Endodermal cell (in vitro differentiated cells): ENCODE data around the gene CTTN. TPM values are rescaled to one million over a fixed set of nuclear protein-coding genes. Genes with fewer than 3 reads are reported as not detected.
A peak's percentile ranks its signal among the peaks of the same experiment; 100 is the strongest.

Experiments
- DNase-seq: peaks from one replicate; pipeline ENCODE4 v3.0.0-alpha.2; 2017
- H3K27ac ChIP-seq: 2 replicates; pipeline ENCODE4 v1.5.1; 2013; ENCODE audit warnings: mild to moderate bottlenecking, low read depth, low read length, moderate library complexity
- H3K27me3 ChIP-seq: 2 replicates; pipeline ENCODE4 v1.6.1; 2013; ENCODE audit warnings: mild to moderate bottlenecking, low read length, moderate library complexity; ENCODE audit not compliant: insufficient read depth, control insufficient read depth, poor library complexity, severe bottlenecking
- H3K36me3 ChIP-seq: 2 replicates; pipeline ENCODE4 v1.7.0; 2013; ENCODE audit warnings: mild to moderate bottlenecking, low read length, moderate library complexity; ENCODE audit not compliant: control insufficient read depth, insufficient read depth
- H3K4me1 ChIP-seq: one replicate; pipeline ENCODE4 v1.7.0; 2013; ENCODE audit warnings: low read length; ENCODE audit not compliant: control insufficient read depth, insufficient read depth
- H3K4me3 ChIP-seq: 2 replicates; pipeline ENCODE4 v1.5.1; 2013; ENCODE audit warnings: mild to moderate bottlenecking, low read length, moderate library complexity
- H3K9ac ChIP-seq: 2 replicates; pipeline ENCODE4 v1.6.1; 2013; ENCODE audit warnings: mild to moderate bottlenecking, low read length, moderate library complexity; ENCODE audit not compliant: poor library complexity, severe bottlenecking; ENCODE audit errors: extremely low read depth
- H3K9me3 ChIP-seq: 2 replicates; pipeline ENCODE4 v1.6.1; 2013; ENCODE audit warnings: mild to moderate bottlenecking, low read length, moderate library complexity; ENCODE audit not compliant: control insufficient read depth
- H3K27ac Mint-ChIP-seq: 2 replicates; pipeline ENCODE4 v1.8.0; 2020; ENCODE audit warnings: mixed read lengths
- H3K27me3 Mint-ChIP-seq: 2 replicates; pipeline ENCODE4 v1.8.0; 2021; ENCODE audit warnings: mild to moderate bottlenecking, mixed read lengths; ENCODE audit not compliant: insufficient read depth
- H3K36me3 Mint-ChIP-seq: 2 replicates; pipeline ENCODE4 v1.8.0; 2020; ENCODE audit warnings: low read depth, mixed read lengths
- H3K4me1 Mint-ChIP-seq: 2 replicates; pipeline ENCODE4 v1.8.0; 2020; ENCODE audit warnings: mixed read lengths
- H3K4me3 Mint-ChIP-seq: 2 replicates; pipeline ENCODE4 v1.8.0; 2020; ENCODE audit warnings: mild to moderate bottlenecking, moderate library complexity, mixed read lengths
- H3K9me3 Mint-ChIP-seq: 2 replicates; pipeline ENCODE4 v1.8.0; 2020; ENCODE audit warnings: mild to moderate bottlenecking, mixed read lengths
- WGBS, 2 experiments: methylation state at CpG; one replicate each; pipeline versions ENCODE4 v1.1.5 to v1.1.7; 2013; ENCODE audit warnings: missing lambda C conversion rate in 2 of 2, mixed read lengths in 1 of 2; ENCODE audit not compliant: insufficient coverage in 1 of 2, insufficient read length in 1 of 2; 5-methylcytosine and 5-hydroxymethylcytosine counted together
- total RNA-seq, 2 donors: library from RNA; stranded (reverse); fragmentation: NEBNext Ultra II Directional in 1 of 2; extraction: Animal tissue kit (Norgen Biotek cat#: 25700) in 1 of 2; gene quantifications; 2 replicates in 1 of 2; 3 replicates in 1 of 2; pipeline ENCODE4 v1.2.1, GENCODE V29; 2021
- TF ChIP-seq, protein P1 (sequence below): fragments of 200-600 bp; sonication (generic); conservative IDR thresholded peaks from 2 replicates; pipeline ENCODE4 v1.5.0; 2021; ENCODE audit warnings: antibody characterized with exemption, mild to moderate bottlenecking

CTTN gene
- total RNA-seq, 2 donors from 2014 or later = 282 to 283 TPM

GRCh38 chr11:70415642-70416395 lies 17.5 kb downstream of the CTTN start:
- 94 to 98% methylated on average over 15 to 25 of the region's 25 CpGs for WGBS, 2 experiments

DNA sequence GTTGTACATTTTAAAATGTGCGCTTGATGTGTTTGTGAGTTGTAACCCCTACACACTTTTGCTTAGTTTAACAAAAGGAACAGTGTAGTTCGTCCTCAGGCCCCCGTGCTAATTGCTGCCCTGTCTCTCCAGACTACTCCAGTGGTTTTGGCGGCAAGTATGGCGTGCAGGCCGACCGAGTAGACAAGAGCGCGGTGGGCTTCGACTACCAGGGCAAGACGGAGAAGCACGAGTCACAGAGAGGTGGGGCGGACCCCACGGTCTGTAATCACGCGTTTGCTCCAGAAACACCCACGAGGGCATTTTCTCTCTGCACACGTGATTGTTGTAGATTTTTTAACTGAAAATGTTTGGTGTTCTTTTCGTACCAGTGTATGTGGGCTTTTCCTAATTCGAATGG lies 18.6 kb downstream of the CTTN start:
- Histone ChIP-seq H3K27ac (no peak overlapping the region), H3K9ac (no peak overlapping the region), H3K4me1 (no peaks in the 10 kb centered on the region), H3K27me3 (no peaks in the 10 kb centered on the region), H3K36me3 (peaks cover 92% of the 10 kb centered on the region), H3K4me3 (no peak overlapping the region), H3K9me3 (no peaks in the 10 kb centered on the region)
- H3K9me3 Mint-ChIP-seq = no peaks in the 10 kb centered on the region
- H3K4me3 Mint-ChIP-seq = no peak overlapping the region
- H3K4me1 Mint-ChIP-seq = no peaks in the 10 kb centered on the region
- H3K27ac Mint-ChIP-seq = no peak overlapping the region
- H3K27me3 Mint-ChIP-seq = no peaks in the 10 kb centered on the region
- WGBS, 2 experiments = 96 to 98% methylated on average over 12 to 20 of the region's 20 CpGs
- H3K36me3 Mint-ChIP-seq = peaks cover 88% of the 10 kb centered on the region
- no peak for DNase-seq
- TF ChIP-seq, protein P1, sequence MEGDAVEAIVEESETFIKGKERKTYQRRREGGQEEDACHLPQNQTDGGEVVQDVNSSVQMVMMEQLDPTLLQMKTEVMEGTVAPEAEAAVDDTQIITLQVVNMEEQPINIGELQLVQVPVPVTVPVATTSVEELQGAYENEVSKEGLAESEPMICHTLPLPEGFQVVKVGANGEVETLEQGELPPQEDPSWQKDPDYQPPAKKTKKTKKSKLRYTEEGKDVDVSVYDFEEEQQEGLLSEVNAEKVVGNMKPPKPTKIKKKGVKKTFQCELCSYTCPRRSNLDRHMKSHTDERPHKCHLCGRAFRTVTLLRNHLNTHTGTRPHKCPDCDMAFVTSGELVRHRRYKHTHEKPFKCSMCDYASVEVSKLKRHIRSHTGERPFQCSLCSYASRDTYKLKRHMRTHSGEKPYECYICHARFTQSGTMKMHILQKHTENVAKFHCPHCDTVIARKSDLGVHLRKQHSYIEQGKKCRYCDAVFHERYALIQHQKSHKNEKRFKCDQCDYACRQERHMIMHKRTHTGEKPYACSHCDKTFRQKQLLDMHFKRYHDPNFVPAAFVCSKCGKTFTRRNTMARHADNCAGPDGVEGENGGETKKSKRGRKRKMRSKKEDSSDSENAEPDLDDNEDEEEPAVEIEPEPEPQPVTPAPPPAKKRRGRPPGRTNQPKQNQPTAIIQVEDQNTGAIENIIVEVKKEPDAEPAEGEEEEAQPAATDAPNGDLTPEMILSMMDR = no peak

More at GRCh38 chr11:70415642-70416395, 17.5 kb downstream of the CTTN start:
- H3K9ac ChIP-seq = no peak overlapping the region
- Mint-ChIP-seq H3K27me3 (no peaks in the 10 kb centered on the region), H3K27ac (peak overlapping the region; percentile 32), H3K4me1 (no peaks in the 10 kb centered on the region), H3K36me3 (peaks cover 87% of the 10 kb centered on the region), H3K4me3 (no peak overlapping the region), H3K9me3 (no peaks in the 10 kb centered on the region)
- H3K9me3 ChIP-seq = no peaks in the 10 kb centered on the region
- no peak for DNase-seq
- no peaks in the 10 kb centered on the region for H3K27me3 ChIP-seq
- H3K27ac ChIP-seq = no peak overlapping the region
- H3K4me1 ChIP-seq = no peaks in the 10 kb centered on the region
- no peak overlapping the region for H3K4me3 ChIP-seq
- H3K36me3 ChIP-seq = peaks cover 92% of the 10 kb centered on the region
- TF ChIP-seq, protein P1 = no peak

- H3K4me1 Mint-ChIP-seq = no peaks in the 10 kb centered on the region
- H3K4me3 Mint-ChIP-seq = no peak overlapping the region
- H3K36me3 Mint-ChIP-seq = peaks cover 87% of the 10 kb centered on the region
- no peaks in the 10 kb centered on the region for H3K27me3 ChIP-seq
- 92 to 96% methylated on average over 7 to 12 of the region's 12 CpGs for WGBS, 2 experiments
- no peaks in the 10 kb centered on the region for H3K9me3 Mint-ChIP-seq
- H3K4me1 ChIP-seq = no peaks in the 10 kb centered on the region
- H3K4me3 ChIP-seq = no peak overlapping the region
- no peak overlapping the region for H3K27ac ChIP-seq
- H3K36me3 ChIP-seq = peaks cover 90% of the 10 kb centered on the region
- no peaks in the 10 kb centered on the region for H3K27me3 Mint-ChIP-seq
- H3K9ac ChIP-seq = no peak overlapping the region
- no peaks in the 10 kb centered on the region for H3K9me3 ChIP-seq
- TF ChIP-seq, protein P1 = no peak
- DNase-seq = no peak
- H3K27ac Mint-ChIP-seq = no peak overlapping the region
These were observed 19.8 kb downstream of the CTTN start for GRCh38 chr11:70418130-70418529.
